Osteoblast (primary cell): ENCODE measurements around the gene RNF31. TPM values are rescaled to one million over a fixed set of nuclear protein-coding genes. Genes with fewer than 3 reads are reported as not detected.

Experiments
- DNase-seq: peaks from one replicate; pipeline ENCODE4 v3.0.0; 2011; ENCODE audit warnings: low spot score, mixed read lengths; ENCODE audit not compliant: insufficient read length; ENCODE audit errors: missing footprints
- H2AFZ ChIP-seq: 2 replicates; pipeline ENCODE4 v1.6.0; 2011; ENCODE audit warnings: mild to moderate bottlenecking, low read length
- H3K27ac ChIP-seq: 2 replicates; pipeline ENCODE4 v1.5.1; 2011; ENCODE audit warnings: mild to moderate bottlenecking, low read depth, low read length, moderate library complexity
- H3K27me3 ChIP-seq: 2 replicates; pipeline ENCODE4 v1.6.0; 2012; ENCODE audit warnings: mild to moderate bottlenecking, control low read depth, inconsistent platforms, low read length, moderate library complexity; ENCODE audit not compliant: insufficient read depth
- H3K36me3 ChIP-seq: 2 replicates; pipeline ENCODE4 v1.5.1; 2011; ENCODE audit warnings: mild to moderate bottlenecking, low read length, control low read depth, moderate library complexity; ENCODE audit not compliant: insufficient read depth
- H3K4me1 ChIP-seq: 2 replicates; pipeline ENCODE4 v1.5.1; 2011; ENCODE audit warnings: mild to moderate bottlenecking, low read length, control low read depth, moderate library complexity; ENCODE audit not compliant: insufficient read depth
- H3K4me2 ChIP-seq: 2 replicates; pipeline ENCODE4 v1.6.0; 2011; ENCODE audit warnings: mild to moderate bottlenecking, low read length; ENCODE audit not compliant: insufficient read depth
- H3K4me3 ChIP-seq: fragments of 200-600 bp; sonication (generic); 3 replicates; pipeline ENCODE4 v1.5.1; 2012; ENCODE audit warnings: mild to moderate bottlenecking, low read length, inconsistent platforms; ENCODE audit not compliant: insufficient read depth
- H3K79me2 ChIP-seq: 2 replicates; pipeline ENCODE4 v1.6.0; 2012; ENCODE audit warnings: mild to moderate bottlenecking, low read length, control low read depth, inconsistent platforms; ENCODE audit not compliant: insufficient read depth
- H3K9me3 ChIP-seq: 2 replicates; pipeline ENCODE4 v1.5.1; 2011; ENCODE audit warnings: low read depth, low read length, control low read depth
- H4K20me1 ChIP-seq: 2 replicates; pipeline ENCODE4 v1.6.0; 2012; ENCODE audit warnings: mild to moderate bottlenecking, low read length, control low read depth; ENCODE audit not compliant: insufficient read depth
- total RNA-seq: library from RNA; depleted of rRNA; stranded (reverse); fragments of >200 nt; gene quantifications from 2 replicates; pipeline ENCODE4 v1.2.3, GENCODE V29; 2012
- TF ChIP-seq, protein P1 (sequence below): IDR thresholded peaks from 2 replicates; pipeline ENCODE4 v1.5.1; 2011; ENCODE audit warnings: mild to moderate bottlenecking, low read depth, low read length, moderate library complexity; ENCODE audit errors: extremely low read depth

The RNF31 gene
- total RNA-seq, 1 donor: 49.6 TPM

DNA sequence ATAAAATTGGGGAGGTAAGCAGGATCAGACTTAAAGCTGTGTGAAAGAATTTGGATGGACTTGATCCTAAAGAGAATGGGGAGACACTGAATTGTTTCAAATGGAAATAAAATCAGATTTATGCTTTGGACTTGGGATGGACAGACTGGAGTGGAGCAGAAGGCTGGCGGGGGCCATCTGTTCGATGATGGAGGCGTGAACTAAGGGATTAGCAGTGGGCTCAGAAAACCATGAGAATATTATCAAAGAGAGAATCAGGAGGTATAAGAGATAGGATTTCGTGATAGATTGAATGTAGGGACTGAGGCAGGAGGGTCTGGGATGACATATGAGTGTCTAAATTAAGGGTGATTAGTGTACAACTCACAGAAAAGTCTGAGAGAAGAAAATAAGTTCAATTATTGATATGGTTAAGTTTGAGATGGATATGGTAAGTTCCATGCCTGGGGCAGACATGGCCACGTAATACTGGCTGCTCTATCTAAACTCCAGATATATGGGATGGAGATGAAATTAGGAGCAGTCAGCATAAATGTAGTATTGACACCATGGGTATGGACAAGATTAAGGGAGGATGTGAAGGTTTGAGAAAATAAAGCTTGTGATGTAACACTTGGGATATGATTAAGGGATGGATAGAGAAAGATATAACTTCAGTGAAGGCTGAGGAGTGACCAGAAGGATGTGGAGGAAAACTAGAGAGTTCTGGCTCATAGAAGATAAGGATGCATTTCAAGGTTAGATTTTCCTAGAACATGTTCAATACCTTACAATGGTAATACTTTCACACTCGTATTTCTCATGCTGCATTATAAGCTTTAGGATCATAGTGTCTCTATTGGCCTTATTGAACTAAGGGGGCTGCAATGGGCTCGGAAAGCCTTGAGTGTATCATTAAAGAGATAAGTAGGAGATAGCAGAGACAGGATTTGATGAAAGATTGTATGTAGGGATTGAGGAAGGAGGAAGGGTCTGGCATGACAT, 57.2 kb downstream of the RNF31 start:
- no peaks in the 10 kb centered on the region for H3K27me3 ChIP-seq
- H3K79me2 ChIP-seq: peaks cover 16% of the 10 kb centered on the region
- no peak overlapping the region for H3K27ac ChIP-seq
- H3K4me2 ChIP-seq: no peak overlapping the region
- no peaks in the 10 kb centered on the region for H3K9me3 ChIP-seq
- TF ChIP-seq, protein P1, sequence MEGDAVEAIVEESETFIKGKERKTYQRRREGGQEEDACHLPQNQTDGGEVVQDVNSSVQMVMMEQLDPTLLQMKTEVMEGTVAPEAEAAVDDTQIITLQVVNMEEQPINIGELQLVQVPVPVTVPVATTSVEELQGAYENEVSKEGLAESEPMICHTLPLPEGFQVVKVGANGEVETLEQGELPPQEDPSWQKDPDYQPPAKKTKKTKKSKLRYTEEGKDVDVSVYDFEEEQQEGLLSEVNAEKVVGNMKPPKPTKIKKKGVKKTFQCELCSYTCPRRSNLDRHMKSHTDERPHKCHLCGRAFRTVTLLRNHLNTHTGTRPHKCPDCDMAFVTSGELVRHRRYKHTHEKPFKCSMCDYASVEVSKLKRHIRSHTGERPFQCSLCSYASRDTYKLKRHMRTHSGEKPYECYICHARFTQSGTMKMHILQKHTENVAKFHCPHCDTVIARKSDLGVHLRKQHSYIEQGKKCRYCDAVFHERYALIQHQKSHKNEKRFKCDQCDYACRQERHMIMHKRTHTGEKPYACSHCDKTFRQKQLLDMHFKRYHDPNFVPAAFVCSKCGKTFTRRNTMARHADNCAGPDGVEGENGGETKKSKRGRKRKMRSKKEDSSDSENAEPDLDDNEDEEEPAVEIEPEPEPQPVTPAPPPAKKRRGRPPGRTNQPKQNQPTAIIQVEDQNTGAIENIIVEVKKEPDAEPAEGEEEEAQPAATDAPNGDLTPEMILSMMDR: no peak
- H3K4me3 ChIP-seq: no peak overlapping the region
- H2AFZ ChIP-seq: no peak overlapping the region
- H4K20me1 ChIP-seq: no peaks in the 10 kb centered on the region
- DNase-seq: peak; percentile 18
- H3K36me3 ChIP-seq: peaks cover 56% of the 10 kb centered on the region
- no peaks in the 10 kb centered on the region for H3K4me1 ChIP-seq

DNA sequence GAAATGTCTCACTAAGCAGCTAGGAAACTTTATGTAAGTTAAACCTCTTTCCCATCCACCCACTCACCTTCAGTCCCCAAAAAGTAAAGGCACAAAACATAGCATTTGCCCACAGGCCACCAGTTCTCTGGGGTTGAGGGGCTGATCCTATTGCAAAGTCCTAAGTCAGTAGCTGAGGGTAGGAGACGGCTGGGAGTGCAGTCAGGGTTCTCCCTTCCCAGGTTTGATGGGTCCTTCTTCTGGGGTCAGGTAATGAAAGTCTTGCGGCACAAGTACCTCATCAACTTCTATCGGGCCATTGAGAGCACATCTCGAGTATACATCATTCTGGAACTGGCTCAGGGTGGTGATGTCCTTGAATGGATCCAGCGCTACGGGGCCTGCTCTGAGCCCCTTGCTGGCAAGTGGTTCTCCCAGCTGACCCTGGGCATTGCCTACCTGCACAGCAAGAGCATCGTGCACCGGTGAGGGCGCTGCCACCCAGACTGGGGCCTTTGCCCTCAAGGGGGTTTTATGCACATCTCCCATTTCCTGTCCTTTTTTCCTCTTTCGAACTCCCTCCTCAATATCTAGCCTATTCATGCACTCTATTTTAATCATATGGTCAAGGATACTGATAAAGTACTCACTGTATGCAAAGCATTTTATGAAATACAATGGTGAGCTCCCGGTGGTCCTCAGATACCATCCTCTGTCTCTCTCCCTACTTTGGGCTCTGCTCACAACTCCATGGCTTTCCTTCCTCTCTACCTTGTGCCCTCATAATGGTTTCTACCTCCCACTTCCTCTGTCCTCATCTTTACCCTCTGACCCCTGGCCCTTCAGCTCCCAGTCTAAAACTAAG, 59.2 kb downstream of the RNF31 start:
- Histone ChIP-seq H3K27ac (no peak overlapping the region), H3K4me2 (no peak overlapping the region), H3K4me1 (no peaks in the 10 kb centered on the region), H4K20me1 (no peaks in the 10 kb centered on the region), H3K36me3 (peaks cover 73% of the 10 kb centered on the region), H3K27me3 (no peaks in the 10 kb centered on the region), H2AFZ (no peak overlapping the region), H3K79me2 (peaks cover 22% of the 10 kb centered on the region), H3K4me3 (no peak overlapping the region), H3K9me3 (no peaks in the 10 kb centered on the region)
- peak; percentile 27 for DNase-seq
- TF ChIP-seq, protein P1: no peak

DNA sequence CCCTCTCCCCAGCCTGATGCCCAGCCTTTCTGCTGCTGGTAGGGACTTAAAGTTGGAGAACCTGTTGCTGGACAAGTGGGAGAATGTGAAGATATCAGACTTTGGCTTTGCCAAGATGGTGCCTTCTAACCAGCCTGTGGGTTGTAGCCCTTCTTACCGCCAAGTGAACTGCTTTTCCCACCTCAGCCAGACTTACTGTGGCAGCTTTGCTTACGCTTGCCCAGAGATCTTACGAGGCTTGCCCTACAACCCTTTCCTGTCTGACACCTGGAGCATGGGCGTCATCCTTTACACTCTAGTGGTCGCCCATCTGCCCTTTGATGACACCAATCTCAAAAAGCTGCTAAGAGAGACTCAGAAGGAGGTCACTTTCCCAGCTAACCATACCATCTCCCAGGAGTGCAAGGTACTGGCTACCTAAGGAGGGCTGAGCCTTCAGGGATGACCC, 59.8 kb downstream of the RNF31 start:
- Histone ChIP-seq H3K4me1 (no peaks in the 10 kb centered on the region), H3K27me3 (no peaks in the 10 kb centered on the region)
- TF ChIP-seq, protein P1: no peak

More for the DNA sequence above, 59.8 kb downstream of the RNF31 start:
- DNase-seq: no peak
- H4K20me1 ChIP-seq: no peaks in the 10 kb centered on the region
- H3K4me3 ChIP-seq: no peak overlapping the region
- H3K27ac ChIP-seq: no peak overlapping the region
- H3K79me2 ChIP-seq: peaks cover 22% of the 10 kb centered on the region
- H3K9me3 ChIP-seq: no peaks in the 10 kb centered on the region
- peaks cover 68% of the 10 kb centered on the region for H3K36me3 ChIP-seq
- H2AFZ ChIP-seq: no peak overlapping the region
- no peak overlapping the region for H3K4me2 ChIP-seq
